ENCODE measurements around the gene PKHD1.
"Not testable (repeated sequence)": the region's sequence is repeated elsewhere in the genome, so short reads cannot be mapped to it uniquely, and the experiment has no call there.

PKHD1 gene

DNA sequence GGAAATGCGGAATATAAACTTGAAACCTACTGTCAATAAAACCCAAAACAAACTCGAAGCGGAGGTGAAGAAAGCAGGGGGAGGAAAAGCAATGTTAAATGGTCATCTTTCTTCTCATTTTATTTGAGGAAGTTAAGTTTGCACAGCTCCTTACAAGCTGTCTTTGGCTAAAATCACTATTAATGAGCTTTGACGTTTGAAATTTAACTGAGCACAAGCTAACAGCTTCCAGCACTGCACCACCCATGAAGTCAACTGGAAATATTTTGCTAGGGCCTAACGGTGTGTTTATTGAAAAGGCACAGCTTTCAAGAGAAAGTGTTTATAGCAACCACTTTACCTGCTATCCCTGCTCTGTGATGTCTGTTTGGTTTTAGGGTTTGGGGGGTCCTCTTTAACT lies 103.8 kb downstream of the PKHD1 start:
- DNase-seq = no peak

DNA sequence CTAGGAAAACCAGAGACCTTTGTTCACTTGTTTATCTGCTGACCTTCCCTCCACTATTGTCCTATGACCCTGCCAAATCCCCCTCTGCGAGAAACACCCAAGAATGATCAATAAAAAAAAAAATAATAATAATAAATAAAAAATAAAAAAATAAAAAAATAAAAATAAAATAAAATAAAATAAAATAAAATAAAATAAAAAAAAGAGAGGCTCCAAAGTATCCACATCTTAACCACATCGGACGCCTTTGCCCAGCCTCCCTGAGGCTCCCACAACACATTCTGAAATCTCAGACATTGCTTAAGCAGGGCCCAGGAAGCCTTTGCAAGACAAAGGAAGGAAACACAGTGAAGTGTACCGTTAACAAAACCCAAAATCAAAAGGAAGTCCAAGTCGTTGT lies 104.7 kb downstream of the PKHD1 start:
- not testable (repeated sequence) for DNase-seq

DNA sequence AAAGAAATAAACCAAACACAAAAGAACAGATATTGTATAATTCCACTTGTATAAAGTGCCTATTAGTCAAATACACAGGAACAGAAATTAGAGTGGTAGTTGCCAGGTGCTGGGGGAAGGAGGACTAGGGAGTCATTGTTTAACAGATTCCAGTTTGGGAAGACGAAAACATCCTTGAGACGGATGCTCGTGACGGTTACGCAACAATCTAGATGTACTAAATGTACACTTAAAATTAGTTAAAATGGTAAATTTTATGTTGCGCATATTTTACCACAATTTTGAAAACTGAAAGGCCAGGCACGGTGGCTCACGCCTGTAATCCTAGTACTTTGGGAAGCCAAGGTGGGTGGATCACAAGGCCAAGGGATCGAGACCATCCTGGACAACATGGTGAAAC lies 111.0 kb downstream of the PKHD1 start:
- DNase-seq = no peak

DNA sequence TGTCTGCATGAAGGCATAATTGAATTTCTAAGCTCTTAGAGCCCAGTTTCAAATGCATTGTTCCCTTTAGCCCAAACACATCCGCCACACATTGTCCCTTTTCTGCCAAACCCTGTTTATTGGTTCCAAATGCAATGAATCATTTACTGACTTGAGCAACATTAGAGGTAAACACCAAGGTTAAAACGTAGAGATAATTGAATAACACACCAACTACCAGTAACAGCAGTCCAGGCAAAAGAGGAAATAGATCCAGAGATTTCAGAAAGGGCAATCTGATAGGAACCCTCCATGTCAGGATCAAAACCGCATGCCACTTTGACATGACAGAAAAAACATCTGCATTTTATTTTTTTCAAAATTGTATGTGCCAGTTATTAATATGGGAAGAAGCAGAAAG lies 114.8 kb downstream of the PKHD1 start:
- DNase-seq = no peak

GRCh38 chr6:51968265-51968664 lies 119.1 kb downstream of the PKHD1 start:
- no peak for DNase-seq

GRCh38 chr6:51965222-51965801 lies 122.1 kb downstream of the PKHD1 start:
- DNase-seq = no peak

DNA sequence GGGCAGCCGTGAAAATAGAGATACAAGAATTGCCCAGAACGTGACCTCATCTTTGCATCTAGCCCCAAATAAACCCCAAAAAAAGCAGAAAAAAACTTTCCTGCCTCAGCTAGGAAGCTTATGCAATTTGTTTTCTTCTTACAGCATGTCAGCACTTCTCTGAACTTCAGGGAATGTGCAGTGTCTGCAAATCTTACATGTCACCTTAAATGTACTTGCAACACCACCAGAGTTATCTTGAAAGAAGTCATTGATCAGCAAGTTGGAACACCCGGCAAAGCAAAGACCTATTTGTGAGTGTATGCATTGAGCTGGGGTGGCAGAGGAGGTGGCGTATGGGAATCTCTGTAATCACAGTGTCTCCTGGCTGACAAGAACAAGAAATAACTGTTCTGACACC lies 123.4 kb downstream of the PKHD1 start:
- no peak for DNase-seq

GRCh38 chr6:51962354-51962753 lies 125.1 kb downstream of the PKHD1 start:
- no peak for DNase-seq

GRCh38 chr6:51960419-51960818 lies 127.0 kb downstream of the PKHD1 start:
- no peak for DNase-seq

- peak; percentile 6 for DNase-seq
Observed at GRCh38 chr6:51959744-51960383, 127.5 kb downstream of the PKHD1 start.

DNA sequence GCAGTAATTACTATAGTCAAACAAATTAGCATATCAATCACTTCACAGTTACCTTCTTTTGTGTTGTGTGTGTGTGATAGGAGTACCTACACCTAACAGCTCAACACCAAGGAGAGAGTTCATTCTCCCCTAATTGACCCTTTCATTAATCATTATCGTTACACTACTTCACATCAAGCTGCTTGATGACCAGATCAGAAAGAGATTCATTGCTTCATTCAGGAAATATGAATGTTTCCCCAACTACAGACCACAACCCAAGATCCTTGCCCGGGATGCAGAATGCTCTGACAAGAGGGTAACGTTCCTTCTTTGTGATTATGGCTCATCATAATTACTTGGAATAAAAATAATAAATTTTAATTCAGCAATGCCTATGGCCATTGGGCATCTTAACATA lies 132.7 kb downstream of the PKHD1 start:
- DNase-seq = no peak

DNA sequence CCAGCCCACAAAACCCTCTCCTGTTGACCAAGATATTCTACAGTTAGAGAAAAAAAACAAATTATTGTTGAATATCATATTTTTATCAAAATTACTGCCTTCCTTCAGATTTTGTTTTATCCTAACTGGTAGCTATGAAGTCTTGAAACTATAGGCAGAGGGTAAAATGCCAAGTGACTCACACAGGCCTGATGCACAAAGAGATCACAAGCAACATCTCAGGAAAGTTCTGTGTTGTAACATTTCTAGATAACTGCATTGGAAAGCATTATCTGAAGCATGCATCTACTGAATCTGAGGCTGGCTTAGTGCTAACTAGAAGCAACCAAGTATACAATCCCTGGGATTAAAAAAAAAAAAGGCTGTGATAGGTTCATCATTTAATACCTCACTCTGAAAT lies 134.2 kb downstream of the PKHD1 start:
- no peak for DNase-seq

- no peak for DNase-seq
Observed at GRCh38 chr6:51951924-51952323, 135.5 kb downstream of the PKHD1 start.

- DNase-seq = no peak
Observed at GRCh38 chr6:51949526-51949925, 137.9 kb downstream of the PKHD1 start.

GRCh38 chr6:51939695-51940094 lies 147.7 kb downstream of the PKHD1 start:
- not testable (repeated sequence) for DNase-seq

- DNase-seq = no peak
Observed at GRCh38 chr6:51936531-51937290, 150.7 kb downstream of the PKHD1 start.

GRCh38 chr6:51934098-51934497 lies 153.3 kb downstream of the PKHD1 start:
- DNase-seq = no peak

GRCh38 chr6:51932956-51933355 lies 154.5 kb downstream of the PKHD1 start:
- no peak for DNase-seq

- DNase-seq = no peak
Observed at GRCh38 chr6:51930602-51931001, 156.8 kb downstream of the PKHD1 start.

DNA sequence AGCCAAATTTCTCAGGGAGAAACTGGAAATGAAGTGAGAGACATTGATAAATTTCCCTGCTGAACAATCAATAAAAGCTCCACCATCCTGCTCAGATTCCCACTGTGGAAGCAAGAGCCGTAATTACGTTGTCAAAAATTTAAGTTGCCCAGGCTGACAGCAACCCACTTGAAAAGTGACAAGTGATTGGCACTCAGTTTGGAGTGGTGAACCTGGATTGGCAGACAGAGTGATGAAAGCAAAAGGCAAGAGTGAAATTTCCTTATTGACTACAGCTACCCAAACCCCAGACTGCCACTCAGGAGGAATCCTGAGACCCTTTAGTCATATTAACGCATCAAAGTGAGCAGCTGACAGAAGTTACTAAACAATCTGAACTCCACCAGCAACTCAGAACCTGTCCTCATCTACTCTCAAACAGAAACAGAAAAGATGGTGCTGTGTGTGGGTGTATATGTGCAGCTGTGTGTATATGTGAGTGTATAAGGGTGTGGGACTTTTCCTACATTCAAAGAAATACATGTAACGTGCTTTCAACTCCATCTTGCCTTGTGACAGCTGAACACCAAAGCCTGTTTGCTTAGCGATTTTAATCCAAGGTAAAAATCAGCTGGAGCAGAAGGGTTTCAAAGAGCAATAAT lies 157.4 kb downstream of the PKHD1 start:
- no peak for DNase-seq

DNA sequence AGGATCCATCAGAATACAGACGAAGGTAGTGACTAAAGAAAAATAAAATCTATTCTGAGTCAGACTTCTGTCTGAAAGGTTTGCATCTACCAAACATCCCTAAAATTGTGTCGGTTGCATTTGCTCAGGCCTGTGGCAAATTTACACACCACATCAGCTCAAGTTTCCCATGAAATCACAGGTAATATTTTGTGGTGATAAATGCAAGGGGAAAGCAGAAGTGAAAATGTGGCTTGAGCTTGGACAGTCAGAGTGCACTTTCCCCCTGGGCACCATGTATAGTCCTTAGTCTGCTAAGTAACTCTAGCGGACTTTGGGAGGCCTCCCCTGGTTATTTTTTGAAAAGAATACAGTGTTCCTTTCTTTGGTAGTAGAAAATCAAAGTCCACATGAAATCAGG lies 159.1 kb downstream of the PKHD1 start:
- no peak for DNase-seq

DNA sequence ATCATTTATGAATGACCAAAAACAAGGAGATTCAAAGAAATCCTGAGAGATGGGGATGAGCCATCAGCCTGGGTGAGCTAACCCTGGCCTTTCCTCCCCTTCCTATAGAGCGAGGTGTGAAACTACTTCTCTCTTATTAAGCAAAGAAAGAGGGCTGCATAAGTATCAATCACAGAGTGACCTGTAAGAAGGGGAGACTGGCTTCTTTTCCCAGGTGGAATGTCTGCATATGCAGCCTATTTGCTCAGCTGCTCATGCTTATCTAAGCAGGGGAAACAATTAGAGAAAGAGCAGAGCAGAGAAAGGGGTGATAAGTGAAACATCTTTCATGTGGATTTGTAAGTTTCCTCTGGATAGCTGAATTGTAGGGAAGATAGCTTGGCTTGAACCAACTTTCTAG lies 160.0 kb downstream of the PKHD1 start:
- no peak for DNase-seq

DNA sequence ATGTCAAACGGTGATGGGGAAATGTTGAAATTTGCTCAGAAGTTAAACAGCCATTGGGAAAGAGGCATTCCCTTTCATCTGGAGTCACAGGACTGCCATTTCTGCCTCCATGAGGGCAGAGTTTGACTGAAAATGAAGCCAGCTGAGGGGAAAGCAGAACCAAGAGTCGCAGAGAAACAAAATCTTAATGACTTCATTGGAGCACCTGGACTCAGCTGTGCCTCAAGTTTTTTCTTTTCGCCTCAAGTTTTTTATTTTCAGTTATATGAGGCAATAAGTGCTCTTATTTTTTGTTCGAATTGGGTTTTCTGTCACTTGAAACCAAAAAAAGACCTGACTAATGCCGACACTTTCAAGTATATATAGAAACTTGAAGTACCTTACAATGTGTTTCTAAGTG lies 161.3 kb downstream of the PKHD1 start:
- DNase-seq = no peak

DNA sequence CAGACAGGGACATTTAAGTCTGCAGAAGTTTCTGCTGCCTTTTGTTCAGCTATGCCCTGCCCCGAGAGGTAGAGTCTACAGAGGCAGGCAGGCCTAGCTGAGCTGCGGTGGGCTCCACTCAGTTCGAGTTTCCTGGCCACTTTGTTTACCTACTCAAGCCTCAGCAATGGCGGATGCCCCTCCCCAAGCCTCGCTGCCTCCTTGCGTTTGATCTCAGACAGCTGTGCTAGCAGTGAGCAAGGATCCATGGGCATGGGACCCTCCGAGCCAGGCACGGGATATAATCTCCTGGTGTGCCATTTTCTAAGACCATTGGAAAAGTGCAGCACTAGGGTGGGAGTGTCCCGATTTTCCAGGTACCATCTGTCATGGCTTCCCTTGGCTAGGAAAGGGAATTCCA lies 164.9 kb downstream of the PKHD1 start:
- DNase-seq = not testable (repeated sequence)
